HG03095 (cell line): Measurements from ENCODE around the gene SLC12A6.

ENCODE experiments used
- ATAC-seq: cut with Tn5 transposase; IDR thresholded peaks from one replicate; pipeline ENCODE4 v1.9.1; 2021; ENCODE audit warnings: moderate library complexity; ENCODE audit not compliant: unreplicated experiment

SLC12A6 gene

GRCh38 chr15:34266751-34267150 lies 70.8 kb downstream of the SLC12A6 start:
- no peak for ATAC-seq

GRCh38 chr15:34264076-34264475 lies 73.5 kb downstream of the SLC12A6 start:
- no peak for ATAC-seq

- no peak for ATAC-seq
These were observed 75.2 kb downstream of the SLC12A6 start for GRCh38 chr15:34262362-34262761.

GRCh38 chr15:34259566-34259965 lies 78.0 kb downstream of the SLC12A6 start:
- no peak for ATAC-seq

- no peak for ATAC-seq
These were observed 79.4 kb downstream of the SLC12A6 start for GRCh38 chr15:34258151-34258550.

- no peak for ATAC-seq
These were observed 85.0 kb downstream of the SLC12A6 start for GRCh38 chr15:34252545-34252944.

- no peak for ATAC-seq
These were observed 89.4 kb downstream of the SLC12A6 start for GRCh38 chr15:34248190-34248589.

- ATAC-seq, result no peak
These were observed 91.2 kb downstream of the SLC12A6 start for GRCh38 chr15:34246276-34246976.

GRCh38 chr15:34243226-34243625 lies 94.4 kb downstream of the SLC12A6 start:
- ATAC-seq, result no peak

GRCh38 chr15:34242331-34242710 lies 95.3 kb downstream of the SLC12A6 start:
- no peak for ATAC-seq

GRCh38 chr15:34241376-34242330 lies 95.9 kb downstream of the SLC12A6 start:
- ATAC-seq, result no peak

GRCh38 chr15:34240537-34240936 lies 97.0 kb downstream of the SLC12A6 start:
- ATAC-seq, result no peak

- no peak for ATAC-seq
These were observed 98.3 kb downstream of the SLC12A6 start for GRCh38 chr15:34239151-34239808.

- no peak for ATAC-seq
These were observed 104.0 kb downstream of the SLC12A6 start for GRCh38 chr15:34233614-34234013.

- ATAC-seq, result no peak
These were observed 113.5 kb downstream of the SLC12A6 start for GRCh38 chr15:34223904-34224596.

GRCh38 chr15:34217587-34218225 lies 119.9 kb downstream of the SLC12A6 start:
- no peak for ATAC-seq

GRCh38 chr15:34216527-34217270 lies 120.9 kb downstream of the SLC12A6 start:
- ATAC-seq, result no peak

- ATAC-seq, result no peak
These were observed 123.4 kb downstream of the SLC12A6 start for GRCh38 chr15:34214135-34214534.

GRCh38 chr15:34213690-34214089 lies 123.9 kb downstream of the SLC12A6 start:
- no peak for ATAC-seq
